HTR-8/SVneo (cell line): ENCODE results near the gene CAMTA1.

ENCODE experiments used
- DNase-seq: peaks from one replicate; pipeline ENCODE4 v3.0.0; 2011; ENCODE audit warnings: low spot score, mixed read lengths; ENCODE audit not compliant: insufficient read length
- FAIRE-seq: peaks from 2 replicates; lab custom pipeline; 2011; peaks lifted over from hg19 to GRCh38; lab: Jason Lieb, UNC

Gene CAMTA1

DNA sequence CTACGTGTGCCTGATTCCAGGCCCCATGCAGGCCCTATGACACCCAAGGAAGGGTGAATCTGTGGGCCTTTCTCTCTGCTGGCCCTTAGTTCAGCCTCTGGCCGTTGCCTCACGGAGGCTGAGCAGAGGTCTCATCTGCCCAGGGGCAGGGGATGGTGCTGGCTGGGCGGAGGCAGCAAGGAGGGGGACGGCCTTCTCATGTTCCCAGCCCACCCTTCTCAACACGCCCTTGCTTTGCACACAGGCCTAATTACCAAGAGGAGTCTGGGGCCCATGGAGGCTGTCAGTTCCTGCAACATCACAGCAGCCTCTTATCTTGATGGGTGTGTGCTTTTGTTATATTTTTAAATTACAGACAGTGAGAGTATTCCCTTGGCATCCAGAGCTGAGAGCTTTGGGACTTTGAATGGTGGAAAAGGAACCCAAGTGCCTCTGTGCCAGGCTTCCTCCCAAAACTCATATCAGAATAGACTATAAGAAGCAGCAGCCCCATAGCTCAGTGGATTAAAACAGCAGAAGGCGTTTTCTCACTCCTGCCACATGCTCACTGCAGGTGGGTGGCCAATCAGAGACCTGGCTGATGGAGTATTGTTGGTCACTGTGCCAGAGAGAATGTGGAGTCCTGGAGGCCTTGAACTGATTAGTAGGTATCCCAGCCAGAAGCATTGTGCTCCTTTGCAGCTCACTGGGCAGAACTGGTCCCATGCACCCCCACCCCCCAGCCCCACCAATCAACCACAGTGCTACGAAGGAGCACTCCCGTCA lies 164.9 kb downstream of the CAMTA1 start:
- FAIRE-seq (no peak), DNase-seq (no peak)

DNA sequence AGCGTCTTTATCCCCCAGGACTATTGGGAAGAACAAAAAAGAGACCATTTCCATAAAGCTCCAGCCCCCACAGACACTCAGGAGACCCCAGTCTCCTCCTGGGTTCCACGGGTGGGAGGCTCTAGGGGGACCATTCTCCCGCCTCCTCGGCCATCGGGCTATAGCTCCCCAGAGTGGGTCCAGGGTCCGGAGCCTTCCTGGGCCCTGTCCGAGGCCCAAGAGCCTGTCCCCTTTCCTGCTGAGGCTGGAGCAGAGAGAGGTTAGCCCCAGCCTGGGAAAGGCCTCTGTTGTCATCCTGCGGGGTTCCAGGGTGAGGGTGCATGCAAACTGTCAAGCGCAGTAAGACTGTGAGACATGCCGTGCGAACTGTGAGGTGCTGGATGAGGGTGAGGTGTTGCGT lies 166.3 kb downstream of the CAMTA1 start:
- FAIRE-seq = no peak

DNA sequence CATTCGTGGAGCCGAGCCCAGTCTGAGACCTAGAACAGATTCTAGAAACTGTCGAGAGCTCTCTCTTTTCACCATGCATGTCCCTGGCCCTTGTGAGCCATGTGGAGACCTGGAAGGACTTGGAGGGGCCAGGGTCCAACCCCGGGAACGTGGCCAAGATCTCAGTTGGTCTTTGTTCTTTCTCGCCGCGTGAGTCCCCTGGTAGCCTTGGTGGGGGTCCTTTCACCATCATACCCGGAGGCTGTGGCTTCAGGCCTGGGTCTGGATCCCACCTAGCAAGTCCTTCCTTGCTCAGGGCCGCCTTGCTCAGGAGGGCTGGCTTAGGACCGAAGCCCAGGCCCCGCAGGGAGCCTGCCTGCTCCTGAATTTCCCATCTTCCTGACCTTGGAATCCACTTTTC lies 168.0 kb downstream of the CAMTA1 start:
- FAIRE-seq = no peak

More for the DNA sequence above, 166.3 kb downstream of the CAMTA1 start:
- no peak for DNase-seq

DNA sequence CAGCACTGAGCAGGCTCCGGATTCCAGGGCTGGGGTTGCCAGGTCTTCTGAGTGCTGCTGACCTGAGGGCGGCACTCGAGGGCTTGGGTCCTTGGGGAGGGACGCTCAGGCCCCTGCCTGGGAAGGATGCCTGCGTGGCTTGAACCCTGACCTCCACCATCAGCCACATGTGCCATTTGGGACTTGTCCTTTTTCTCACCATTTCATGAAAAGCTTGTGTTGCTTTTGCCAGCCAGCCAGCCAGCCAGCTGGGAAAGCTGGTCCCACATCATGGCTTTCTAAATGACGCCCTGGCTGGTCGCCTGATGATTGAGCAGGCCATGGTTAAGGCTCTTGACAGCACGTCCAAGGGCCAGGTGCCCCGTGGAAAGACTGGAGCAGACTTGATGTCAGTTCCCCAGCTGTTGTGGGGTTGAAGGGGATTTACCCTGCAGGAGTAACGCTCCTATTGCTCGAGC lies 168.7 kb downstream of the CAMTA1 start:
- DNase-seq (no peak), FAIRE-seq (no peak)

More for the DNA sequence above, 168.0 kb downstream of the CAMTA1 start:
- no peak for DNase-seq

DNA sequence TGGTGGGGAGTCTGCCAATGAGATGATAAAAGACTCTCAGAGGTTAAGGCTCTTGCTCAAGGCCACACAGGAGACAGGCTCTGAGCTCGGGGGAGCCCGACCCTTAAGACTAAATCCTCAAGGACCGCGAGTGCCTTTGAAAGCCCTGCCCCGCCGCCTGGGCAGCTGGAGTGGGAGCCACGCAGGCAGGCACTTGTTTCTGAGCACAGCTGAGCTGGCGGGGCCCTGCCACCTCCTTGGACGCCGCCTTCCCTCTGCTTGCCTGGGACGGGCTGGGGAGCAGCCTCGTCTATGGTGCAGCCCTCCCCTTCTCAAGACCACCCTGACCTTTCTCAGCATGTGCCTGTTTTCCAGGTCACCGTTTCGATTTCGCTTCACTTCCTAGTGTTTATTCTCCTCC lies 169.3 kb downstream of the CAMTA1 start:
- FAIRE-seq (no peak), DNase-seq (no peak)

DNA sequence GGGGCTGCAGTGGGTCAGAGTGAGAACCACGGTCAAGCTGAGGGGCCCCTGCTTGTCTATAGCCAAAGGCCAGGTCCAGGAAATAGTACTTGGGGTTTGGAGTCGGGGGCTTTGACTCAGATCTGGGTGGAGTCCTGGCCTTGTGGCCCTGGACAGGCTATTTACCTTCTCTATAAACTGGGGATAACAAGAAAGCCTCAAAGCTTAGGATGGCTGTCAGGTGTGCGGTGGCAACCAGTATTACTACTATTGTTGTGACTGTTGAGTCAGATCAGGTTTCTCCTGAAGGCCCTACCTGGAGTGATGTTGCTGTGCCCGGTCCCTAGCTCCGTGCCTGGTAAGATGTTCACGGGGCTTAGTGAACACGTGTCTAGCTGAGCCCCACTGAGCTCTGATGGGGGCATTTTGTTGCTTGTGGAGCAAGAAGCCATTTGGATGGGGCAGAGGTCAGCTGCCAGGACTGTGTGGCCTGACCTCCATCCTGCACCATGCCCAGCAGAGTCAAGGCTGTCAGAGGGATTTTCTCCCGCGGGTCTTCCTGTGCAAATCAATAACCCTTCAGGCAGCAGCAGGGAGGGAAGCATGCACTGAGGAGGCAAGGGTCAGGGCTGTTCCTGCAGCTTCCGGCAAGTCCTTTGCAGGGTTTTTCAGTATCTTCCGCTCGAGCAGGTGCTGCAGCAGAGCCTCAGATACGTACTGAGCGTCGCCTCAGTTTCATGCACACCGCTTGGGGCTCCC lies 170.3 kb downstream of the CAMTA1 start:
- DNase-seq (no peak), FAIRE-seq (no peak)

DNA sequence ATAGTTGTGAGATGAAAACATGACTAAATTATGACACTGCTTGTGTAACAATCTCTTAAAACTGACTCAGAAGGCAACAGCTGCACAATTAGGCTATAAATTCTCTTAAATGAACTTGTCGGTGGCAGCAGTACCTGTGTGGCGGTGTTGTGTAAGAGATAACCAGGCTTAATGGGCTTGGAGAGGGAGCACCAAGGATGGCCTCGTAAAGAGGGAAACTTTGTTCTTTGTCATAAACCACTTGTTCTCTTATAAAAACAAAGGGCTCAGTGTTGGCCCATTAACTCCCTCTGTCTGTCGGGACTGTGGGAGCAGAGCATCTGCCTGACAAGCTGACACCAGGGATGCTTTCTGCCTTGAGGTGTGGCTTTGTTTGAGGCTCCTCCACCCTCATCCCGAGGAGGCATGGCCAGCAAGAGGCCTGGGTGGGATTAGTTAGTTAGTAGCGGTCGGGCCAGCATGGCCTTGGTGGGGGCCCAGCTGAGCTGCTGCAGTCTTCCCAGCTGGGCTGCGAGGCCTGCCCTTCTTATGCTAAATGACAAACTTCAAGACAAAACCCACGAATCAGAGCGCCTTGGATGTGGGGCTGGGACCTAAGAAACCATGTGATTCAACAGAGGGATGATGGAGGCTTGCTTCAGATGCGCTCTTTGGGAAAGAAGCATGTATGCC lies 171.4 kb downstream of the CAMTA1 start:
- no peak for FAIRE-seq

DNA sequence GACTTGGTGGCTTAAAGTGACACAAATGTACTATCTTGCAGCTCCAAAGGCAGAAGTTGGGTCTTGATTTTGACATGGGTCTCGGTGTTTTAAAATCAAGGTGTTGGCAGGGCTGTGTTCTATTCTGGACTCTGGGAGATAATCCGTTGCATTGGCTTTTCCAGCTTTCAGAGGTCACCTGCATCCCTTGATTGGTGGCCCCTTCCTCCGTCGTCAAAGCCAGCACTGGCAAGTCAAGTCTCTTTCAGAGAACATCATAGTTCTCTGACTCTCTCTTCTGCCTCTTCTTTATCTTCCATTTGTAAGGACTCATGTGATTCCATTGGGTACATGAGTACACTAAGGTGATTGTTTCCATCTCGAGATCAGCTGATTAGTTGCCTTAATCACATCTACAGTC lies 172.1 kb downstream of the CAMTA1 start:
- DNase-seq = no peak
- FAIRE-seq = no peak

More for the DNA sequence above, 171.4 kb downstream of the CAMTA1 start:
- DNase-seq = no peak

DNA sequence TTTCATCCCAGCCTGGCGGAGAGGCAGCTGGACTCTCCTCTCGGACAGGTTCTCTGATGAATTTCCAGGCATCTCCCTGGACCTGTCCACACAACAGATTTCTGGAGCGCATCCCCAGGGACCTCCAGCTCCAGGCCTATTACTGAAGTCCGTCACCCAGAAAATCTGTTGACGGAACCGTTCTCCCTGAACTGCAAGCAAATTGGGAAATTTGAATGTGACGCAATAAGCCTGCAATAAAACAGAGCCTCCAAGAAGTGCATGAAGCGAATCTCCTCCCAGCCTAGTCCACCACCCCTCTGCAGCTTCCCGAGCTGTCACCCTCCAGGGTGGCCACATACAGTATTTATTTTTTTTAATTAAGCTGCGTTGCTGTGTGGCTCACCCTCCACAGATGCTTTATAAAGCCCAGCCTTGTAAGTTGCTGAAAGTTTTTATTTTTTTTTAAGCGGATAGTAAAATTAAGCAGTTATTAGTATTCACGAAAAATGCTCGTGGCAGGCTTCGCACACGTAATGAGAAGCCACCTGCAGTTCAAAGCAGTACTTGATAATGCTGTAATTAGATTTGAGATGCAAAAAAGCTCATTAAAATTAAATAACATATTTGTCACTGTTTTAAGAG lies 173.3 kb downstream of the CAMTA1 start:
- FAIRE-seq = no peak
- DNase-seq = no peak

DNA sequence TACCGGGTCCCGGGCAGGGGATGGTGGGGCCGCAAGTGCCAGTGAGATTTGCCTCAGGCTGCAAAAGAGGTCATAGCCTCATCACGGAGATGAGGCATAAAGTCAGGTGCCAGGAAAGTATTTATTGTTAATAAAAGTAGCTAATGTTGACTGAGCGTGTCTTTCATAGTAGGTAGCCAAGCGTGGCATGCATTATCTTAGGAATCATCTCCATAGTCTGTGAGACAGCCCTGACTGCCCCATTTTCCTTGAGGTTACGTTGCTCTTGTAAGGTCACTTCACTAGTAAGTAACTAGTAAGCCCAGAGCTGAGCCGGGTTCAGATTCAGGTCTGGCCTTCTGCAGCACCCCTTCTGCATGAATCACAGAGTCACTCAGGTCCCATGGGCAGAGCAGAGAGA lies 174.2 kb downstream of the CAMTA1 start:
- DNase-seq (no peak), FAIRE-seq (no peak)

DNA sequence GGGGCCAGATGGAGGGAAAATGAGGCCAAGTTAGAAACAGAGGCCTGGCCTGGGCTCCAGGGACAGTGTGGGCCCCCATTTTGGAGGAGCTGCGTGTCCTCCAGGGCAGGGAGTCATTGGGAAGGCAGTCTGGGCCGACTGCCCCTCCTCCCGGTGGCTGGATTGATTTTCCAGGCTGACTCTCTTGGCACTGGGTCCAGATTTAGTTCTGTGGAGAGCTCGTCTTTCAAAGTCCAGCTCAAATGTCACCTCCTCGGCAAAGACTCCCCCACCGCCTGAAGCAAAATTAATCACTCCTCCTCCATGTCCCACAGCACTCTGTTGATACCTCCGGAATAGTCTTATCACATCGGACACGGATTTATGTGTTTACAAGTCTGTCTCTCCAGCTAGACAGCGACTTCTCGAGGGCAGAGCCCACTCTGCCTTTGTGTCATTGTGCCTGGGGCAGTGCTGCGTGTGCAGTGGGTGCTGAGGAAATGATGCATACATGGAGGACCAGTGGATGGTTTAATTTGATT lies 175.1 kb downstream of the CAMTA1 start:
- FAIRE-seq (peak; percentile 87), DNase-seq (peak; percentile 78)

DNA sequence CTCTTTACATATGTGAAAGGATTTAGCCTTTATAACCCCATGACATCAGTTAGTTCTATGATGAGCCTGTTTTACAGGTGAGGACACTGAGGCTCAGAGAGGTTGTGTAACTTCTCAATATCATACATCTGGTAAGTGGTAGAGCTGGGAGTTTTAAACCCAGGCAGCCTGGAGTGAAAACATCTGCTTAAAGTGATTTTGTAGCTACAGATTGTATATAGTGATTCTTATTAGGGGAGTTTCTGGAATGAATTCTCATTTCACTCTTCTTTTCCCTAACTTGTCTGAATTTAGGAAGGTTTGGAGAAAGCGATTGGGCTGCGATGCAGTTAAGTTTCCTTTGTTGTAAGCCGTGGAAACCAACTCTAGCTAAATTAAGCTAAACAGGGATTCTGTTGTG lies 175.6 kb downstream of the CAMTA1 start:
- FAIRE-seq (no peak), DNase-seq (no peak)

DNA sequence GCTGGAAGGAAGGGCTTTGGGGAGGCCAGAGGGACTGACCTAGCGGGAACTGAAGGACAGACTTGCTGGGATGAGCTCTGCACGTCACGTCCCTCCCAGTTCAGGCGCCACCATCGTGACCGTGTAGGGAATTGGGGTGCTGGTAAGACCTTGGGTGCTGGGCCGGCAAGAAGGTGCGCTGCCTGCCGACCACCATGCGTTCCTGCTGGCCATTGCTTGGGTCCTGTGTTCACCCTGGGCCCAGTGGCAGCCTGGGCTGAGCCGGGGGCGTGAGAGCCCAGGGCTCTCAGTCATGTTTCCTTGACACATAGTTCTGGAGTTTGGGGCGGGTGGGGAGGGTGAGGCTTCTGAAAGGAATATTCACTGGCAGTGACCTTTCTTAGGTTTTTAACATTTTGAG lies 176.0 kb downstream of the CAMTA1 start:
- no peak for FAIRE-seq

DNA sequence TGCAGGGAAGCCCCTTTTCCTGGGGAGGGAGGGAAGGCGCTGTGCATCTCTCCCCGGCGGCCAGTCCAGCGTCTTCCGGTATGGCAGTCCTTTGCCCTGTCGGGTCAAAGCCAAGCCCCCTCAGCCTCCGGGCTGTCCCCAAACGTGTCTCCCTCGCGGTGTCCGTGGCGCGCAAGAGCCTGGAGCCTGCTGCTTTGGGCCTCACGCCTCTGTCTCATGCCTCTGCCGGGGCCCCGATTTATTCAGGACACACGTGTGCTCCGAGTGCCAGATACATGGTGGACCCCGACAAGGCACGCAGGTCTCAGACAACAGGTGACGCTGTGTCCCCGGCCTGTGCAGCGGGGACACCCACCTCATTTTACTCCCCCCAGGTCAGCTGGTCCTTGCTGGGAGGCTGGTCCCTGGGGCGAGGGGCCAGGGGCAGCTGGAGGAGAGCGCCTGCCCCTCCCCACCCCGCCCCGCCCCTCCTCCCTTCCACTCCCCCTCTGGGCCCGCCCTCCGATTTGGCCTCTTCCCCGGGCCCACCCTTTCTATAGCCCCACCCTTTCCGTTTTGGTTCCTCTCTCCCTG lies 176.7 kb downstream of the CAMTA1 start:
- FAIRE-seq (no peak), DNase-seq (no peak)

More for the DNA sequence above, 176.0 kb downstream of the CAMTA1 start:
- DNase-seq = no peak

DNA sequence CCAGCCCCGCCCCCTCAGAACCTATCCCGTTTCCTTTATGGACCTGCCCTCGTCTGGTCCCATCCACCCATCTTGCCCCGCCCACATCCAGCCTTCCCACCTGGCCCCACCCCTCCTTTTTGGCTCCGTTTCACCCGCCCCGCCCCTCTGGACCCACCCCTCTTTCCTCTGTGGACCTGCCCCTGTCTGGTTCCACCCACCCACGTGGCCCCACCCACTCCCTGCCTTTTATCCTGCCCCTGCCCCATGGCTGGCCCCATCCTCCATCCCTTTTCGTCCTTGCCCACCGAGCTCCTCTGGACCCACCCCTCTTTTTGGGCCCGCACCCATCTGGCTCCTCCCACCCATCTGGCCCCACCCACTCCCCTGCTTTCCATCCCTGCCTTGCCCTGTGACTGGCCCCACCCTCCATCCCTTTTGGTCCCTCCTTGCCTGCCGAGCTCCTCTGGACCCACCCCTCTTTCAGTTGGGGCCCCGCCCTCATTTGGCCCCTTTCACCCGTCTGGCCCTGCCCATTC lies 177.3 kb downstream of the CAMTA1 start:
- FAIRE-seq (no peak), DNase-seq (no peak)

DNA sequence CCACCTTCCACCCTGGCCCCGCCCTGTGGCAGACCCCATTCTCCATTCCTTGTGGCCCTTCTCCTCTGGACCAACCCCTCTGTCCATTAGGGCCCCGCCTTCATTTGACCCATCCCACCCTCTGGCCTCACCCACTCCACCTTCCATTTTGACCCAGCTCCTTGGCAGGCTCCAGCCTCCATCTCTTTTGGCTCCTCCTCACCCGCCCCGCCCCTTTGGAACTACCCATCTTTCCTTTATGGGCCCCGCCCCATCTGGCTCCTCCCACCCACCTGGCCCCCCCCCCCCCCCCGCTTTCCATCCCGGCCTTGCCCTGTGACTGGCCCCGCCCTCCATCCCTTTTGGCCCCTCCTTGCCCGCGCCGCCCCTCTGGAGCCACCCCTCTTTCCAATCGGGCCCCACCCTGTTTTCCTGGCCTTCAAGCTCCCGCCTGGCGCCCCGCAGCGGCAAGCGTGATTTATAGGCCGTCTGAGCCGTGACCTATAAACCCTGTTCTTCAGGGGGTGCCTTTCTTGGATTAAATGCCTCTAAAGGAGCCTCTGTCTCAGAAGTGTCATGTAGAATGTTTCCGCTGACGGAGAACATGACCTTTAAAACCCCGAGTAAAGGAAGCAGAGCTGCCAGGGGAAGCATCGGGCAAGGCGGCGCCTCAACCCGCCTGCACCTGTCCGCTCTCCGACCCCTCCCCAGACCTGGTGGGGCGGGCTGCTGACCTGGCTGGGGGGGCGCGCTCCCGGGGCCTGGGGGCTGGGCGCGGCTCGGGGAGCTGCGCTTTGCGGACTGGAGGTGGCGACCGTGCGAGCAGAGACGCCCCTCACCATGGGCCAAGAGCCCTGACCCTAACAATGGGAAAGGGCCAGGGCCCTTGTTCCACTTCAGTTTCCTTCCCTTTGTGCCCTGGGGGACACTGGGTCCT lies 178.0 kb downstream of the CAMTA1 start:
- no peak for DNase-seq

DNA sequence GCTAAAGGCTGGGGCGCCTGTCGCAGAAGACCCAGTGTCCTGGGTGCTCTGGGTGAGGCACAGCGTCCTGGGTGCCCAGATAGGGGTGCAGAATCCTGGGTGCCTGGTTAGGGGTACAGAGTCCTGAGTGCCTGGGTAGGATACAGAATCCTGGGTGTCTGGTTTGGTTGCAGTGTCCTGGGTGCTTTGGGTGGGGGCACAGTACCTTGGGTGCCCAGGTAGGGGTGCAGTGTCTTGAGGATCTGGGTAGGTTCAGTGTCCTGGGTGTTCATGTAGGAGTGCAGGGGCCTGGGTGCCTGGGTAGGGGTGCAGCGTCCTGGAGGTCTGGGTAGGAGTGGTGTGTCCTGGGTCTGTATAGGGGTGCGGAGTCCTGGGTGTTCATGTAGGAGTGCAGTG lies 178.7 kb downstream of the CAMTA1 start:
- FAIRE-seq (no peak), DNase-seq (no peak)

More for the DNA sequence above, 178.0 kb downstream of the CAMTA1 start:
- FAIRE-seq = no peak

DNA sequence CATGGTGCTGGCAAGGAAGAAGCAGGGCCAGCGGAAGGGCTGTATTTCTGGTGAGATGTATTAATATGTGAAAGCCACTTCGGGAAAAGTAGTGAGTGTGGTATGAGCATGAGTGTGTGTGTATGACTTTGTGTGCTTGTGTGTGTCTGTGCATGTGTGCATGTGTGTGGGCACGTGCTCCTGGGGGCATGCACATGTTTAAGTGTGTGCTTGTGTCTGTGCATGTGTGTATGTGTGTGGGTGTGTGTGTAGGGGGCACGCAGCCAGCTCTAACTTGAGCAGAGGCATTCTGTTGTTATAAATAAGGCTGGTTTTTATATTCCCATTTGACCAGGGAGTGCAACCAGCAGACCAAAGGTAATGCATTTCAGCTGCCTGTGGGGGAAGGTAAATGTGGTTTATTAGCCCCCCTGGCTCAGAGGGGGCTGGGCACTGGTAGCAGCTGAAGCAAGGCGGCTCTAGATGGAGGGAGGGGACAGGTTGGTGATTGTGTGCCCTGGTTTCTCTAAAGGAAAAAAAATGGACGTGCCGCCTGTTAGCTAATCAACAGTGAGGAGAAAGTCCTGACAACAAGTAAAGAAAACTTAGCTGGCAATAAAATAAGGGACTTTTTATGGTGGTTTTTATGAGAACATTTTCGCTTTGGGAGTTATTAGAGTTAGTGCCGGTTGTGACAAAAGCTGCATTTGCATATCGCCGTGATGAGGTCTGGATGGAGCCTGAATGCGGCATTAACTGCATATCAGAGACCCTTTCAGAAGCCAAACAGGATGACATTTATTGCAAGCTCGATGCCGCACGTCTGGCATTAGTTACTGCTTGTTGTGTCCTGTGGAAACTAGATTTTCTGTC lies 180.1 kb downstream of the CAMTA1 start:
- FAIRE-seq (no peak), DNase-seq (no peak)
